Stimulated activated naive CD8-positive, alpha-beta T cell treated with anti-CD3 and anti-CD28 coated beads, Interleukin-15, Interleukin-2, amounts not matched to agents 100 U/mL and 50 U/mL, for 24 hours (primary cell): ENCODE data around the gene HSPA6.
"Not testable (repeated sequence)": the region's sequence is repeated elsewhere in the genome, so short reads cannot be mapped to it uniquely, and the experiment has no call there.

Experiments used
- ATAC-seq: fragments of 150-1000 bp; cut with Tn5 transposase; one replicate; pipeline ENCODE4 v1.10.0; 2021
- DNase-seq: peaks from one replicate; pipeline ENCODE4 v3.0.0; 2021

HSPA6 gene

DNA sequence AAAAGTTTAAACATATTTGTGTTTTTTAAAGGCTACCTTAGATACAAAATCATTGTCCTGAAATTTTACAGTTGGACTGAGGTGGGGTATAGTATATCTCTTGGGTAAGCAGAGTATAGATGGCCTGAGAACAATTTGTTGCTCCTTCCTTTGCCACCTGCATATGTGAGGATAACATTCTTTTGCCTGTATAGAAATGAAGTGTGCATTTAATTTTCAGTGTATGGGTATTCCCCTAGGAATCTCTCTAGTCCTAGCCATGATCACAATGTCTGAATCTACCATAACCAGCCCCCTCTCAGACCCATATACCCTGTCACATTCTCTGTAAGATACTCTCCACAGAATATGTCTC lies 21.0 kb upstream of the HSPA6 start:
- ATAC-seq, result no peak
- no peak for DNase-seq

DNA sequence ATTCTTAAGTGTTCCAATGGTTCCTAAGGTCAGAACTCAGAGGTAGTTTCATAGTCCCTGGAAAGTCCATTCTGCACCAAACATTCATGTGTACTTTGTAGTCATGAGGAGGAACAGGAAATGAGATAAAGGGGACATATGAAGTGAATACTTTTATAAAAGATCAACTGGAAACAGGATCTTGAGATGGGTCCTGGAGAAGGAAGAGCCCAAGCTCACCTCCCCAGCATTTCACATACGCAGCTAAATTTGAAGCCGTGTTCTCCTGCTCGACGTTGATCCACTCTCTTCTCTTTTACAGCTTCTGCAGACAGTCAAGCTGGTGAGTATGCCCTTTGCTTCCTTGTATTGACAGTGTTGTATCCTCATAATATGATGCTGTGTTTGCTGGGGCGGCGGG lies 18.7 kb upstream of the HSPA6 start:
- DNase-seq (no peak), ATAC-seq (no peak)

DNA sequence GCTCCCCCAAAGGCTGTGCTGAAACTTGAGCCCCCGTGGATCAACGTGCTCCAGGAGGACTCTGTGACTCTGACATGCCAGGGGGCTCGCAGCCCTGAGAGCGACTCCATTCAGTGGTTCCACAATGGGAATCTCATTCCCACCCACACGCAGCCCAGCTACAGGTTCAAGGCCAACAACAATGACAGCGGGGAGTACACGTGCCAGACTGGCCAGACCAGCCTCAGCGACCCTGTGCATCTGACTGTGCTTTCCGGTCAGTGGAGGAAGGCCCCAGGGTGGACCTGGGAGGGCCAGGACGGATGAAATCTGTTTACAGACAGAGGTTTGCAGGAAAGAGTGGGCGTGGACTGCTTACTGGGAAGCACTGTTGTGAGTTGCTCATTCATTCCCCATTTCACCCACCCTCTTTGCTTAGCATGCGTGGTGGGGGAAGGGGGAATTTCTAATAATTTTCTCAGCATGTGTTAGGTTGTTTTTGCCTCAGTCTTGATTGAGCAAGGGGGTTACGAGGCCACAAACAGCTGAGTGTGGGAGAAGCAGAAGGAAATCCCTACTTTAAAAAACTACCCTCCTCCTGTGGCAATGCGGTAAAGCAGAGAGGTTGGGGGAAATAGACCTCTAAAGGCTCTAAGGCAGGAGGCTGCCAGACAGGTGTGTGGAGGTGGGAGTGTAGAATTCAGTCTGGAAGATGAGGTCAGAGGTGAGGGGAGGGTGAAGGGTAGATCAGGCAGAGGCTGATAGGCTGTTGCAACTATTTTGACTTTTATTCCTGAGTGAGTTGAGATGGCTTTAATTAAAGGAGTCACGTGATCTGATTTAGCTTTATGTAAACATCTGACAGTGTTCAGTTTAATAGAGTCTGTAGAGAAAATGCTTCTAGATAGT lies 17.8 kb upstream of the HSPA6 start:
- ATAC-seq (peak; percentile 37), DNase-seq (no peak)

DNA sequence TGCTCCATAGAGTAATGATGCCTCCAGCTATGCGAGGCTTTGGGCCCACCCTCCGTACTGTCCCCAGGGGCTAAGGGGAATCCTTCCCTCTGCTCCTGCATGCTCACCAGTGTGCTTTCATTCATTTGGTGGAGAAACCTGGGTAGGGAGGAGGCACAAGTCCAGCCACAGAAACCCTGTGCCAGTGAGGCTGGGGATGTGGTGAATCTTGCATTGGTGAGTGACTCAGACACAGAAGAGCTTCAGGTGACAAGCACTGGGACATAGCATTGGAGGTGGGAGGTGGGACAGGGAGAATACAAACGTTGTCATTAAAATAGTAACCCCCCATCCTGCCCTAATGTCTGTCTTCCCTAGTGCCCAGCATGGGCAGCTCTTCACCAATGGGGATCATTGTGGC lies 13.9 kb upstream of the HSPA6 start:
- ATAC-seq, result no peak
- no peak for DNase-seq

DNA sequence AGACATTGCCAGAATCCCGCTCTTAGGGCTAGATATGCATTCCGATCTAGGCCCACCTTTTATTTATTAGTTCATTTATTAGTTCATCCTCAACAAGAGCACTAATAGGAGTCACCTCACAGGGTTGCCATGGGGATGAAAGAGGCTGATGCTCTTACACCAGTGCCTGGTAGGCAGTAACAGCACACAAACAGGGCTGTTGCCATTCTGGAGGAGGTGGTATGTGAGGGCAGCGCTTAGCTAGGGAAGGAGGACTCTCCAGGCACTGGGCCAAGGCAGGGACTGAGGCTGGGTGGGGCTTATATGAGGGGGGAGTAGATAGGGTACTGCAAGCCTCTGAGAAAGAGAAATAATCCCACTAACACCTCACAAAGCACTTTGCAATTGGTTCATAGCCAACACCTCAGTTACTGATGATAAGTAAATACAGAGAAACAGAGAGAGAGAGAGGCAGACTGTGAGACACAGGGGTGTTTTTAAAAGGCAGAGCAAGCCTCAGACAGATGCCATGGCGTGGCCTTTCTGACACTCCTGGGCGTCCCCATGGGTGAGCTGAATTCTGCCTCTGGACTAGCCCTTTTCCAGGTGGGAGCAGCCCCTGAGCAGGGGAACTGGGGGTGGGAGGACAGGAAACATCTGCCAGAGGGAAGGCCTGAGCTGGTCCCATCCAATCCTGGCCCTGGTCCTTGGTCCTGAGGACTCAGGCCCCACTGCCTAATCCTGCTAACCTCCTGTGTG lies 13.2 kb upstream of the HSPA6 start:
- DNase-seq (no peak), ATAC-seq (no peak)

DNA sequence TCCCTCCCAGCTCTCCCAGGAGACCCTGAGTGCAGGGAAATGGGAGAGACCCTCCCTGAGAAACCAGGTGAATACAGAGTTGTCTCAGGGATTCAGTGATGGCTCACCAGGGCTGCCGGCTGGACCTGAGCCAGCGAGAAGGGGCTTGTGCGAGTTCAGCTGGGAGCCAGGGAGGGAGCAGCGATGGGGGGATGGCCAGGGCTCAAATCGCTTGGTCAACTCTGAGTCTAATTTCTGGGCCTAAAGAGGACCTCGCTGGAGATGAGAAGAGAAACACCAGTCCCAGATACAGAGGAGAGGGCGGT lies 12.6 kb upstream of the HSPA6 start:
- DNase-seq (no peak), ATAC-seq (no peak)

DNA sequence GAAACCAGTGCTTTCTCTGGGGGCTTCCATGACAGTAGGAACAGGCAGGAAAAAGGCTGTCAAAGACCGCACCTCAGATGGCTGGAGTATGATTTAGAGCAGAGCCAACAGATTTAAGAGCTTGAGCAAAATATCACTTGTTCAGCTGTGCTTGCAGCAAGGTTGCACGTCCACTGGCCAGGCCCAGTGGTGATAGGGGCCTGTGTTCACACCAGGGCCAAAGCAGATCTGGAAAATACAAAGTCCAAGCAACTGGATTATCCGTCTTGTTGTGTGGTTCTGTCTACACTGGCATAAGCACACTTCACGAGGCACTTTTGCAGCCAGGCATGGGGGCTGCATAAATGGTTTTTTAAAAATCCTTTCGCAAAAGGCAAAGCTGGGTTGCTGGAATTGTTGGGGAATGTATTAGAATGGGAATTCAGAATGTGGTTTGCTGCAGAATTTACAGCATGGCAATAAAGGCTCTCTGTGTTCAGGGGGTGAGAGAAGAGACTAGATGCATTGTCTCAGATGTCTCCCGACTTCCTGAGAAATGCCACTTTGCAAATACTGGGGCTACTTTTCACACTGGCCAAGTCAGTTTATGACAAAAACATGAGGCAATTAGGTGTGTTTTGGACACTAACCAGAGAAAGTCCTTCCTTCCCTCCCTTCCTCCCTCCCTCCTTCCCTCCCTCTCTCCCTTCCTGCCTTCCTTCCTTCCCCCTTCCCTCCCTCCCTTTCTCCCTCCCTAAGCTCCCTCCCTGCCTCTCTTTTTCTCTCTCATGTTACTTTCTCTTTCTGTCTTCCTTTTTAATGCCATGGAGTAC lies 11.5 kb upstream of the HSPA6 start:
- ATAC-seq, DNase-seq: not testable (repeated sequence)

DNA sequence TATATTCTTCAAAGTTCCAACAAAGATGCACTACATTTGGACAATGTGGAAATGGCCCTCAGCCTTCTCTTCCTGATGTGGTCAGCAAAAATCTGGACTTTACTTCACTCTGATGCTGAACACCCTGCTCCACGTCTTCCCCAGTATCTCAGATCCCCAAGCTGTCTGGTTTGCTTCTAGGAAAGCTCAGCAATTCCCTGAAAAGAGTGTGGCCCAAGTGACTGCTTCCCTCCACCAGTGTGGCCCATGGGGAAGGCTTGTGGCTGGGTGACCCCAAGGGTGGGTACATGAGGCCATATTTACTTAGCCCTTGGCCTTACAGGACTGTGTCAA lies 10.9 kb upstream of the HSPA6 start:
- DNase-seq, ATAC-seq: not testable (repeated sequence)

DNA sequence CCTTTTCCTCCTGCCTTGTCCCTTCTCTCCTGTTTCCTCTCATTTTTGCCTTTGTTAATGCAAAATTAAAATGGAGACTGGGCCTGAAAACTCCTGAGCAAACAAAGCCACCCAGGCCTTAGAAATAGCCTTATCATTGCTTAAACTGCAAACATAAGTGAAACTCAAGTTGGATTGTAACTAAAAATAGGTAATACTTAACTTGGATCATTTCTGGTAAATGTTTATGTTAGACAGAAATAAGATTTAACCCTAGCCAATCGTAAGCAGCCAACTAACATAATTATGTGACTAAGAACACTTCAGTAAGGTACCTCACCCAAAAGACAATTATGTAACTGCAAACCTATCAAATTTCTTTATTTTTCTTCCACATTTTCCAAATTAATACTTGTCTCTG lies 10.4 kb upstream of the HSPA6 start:
- not testable (repeated sequence) for DNase-seq, ATAC-seq

DNA sequence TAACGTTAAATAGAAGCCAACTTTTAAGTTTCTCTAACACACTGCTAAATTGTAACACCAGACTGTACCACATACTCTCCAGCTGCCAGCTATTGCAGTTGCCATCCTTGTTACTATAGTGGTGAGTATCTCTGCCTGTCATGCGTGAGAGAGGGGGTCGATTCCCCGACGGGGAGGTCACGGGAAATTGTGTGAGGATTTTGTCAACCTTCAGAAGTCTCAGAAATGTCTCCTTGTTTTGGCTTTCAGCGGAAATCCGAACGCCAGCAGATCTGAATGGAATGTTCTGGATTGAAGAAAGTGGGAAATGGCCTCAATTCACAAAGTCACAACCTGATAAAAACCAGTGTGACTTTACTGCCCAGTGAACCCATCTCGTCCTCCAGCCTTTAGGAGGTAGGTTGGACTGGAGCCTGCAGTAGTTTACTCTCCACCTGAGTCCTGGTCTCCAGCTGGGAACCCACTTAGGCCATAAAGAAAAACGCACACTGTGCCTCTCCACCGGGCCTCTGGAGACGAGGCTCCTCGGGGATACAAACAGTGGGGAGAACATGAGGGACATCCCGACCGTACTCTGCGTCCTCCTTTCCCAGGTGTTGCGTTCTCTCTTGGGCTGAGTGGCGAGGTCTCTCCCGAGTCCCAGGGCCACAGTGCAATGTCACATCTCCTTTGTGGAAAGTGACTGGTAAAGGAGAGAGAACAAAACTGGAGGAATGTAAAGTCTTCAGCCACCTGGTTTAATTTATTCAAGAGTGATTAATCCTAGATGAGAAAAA lies 1.1 kb upstream of the HSPA6 start:
- not testable (repeated sequence) for DNase-seq, ATAC-seq

DNA sequence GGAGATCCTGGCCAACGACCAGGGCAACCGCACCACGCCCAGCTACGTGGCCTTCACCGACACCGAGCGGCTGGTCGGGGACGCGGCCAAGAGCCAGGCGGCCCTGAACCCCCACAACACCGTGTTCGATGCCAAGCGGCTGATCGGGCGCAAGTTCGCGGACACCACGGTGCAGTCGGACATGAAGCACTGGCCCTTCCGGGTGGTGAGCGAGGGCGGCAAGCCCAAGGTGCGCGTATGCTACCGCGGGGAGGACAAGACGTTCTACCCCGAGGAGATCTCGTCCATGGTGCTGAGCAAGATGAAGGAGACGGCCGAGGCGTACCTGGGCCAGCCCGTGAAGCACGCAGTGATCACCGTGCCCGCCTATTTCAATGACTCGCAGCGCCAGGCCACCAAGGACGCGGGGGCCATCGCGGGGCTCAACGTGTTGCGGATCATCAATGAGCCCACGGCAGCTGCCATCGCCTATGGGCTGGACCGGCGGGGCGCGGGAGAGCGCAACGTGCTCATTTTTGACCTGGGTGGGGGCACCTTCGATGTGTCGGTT lies 477 bp downstream of the HSPA6 start:
- peak; percentile 8 for ATAC-seq
- DNase-seq, result not testable (repeated sequence)

DNA sequence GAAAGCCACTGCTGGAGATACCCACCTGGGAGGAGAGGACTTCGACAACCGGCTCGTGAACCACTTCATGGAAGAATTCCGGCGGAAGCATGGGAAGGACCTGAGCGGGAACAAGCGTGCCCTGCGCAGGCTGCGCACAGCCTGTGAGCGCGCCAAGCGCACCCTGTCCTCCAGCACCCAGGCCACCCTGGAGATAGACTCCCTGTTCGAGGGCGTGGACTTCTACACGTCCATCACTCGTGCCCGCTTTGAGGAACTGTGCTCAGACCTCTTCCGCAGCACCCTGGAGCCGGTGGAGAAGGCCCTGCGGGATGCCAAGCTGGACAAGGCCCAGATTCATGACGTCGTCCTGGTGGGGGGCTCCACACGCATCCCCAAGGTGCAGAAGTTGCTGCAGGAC lies 981 bp downstream of the HSPA6 start:
- not testable (repeated sequence) for ATAC-seq, DNase-seq

DNA sequence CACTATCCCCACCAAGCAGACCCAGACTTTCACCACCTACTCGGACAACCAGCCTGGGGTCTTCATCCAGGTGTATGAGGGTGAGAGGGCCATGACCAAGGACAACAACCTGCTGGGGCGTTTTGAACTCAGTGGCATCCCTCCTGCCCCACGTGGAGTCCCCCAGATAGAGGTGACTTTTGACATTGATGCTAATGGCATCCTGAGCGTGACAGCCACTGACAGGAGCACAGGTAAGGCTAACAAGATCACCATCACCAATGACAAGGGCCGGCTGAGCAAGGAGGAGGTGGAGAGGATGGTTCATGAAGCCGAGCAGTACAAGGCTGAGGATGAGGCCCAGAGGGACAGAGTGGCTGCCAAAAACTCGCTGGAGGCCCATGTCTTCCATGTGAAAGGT lies 1.6 kb downstream of the HSPA6 start:
- not testable (repeated sequence) for ATAC-seq

DNA sequence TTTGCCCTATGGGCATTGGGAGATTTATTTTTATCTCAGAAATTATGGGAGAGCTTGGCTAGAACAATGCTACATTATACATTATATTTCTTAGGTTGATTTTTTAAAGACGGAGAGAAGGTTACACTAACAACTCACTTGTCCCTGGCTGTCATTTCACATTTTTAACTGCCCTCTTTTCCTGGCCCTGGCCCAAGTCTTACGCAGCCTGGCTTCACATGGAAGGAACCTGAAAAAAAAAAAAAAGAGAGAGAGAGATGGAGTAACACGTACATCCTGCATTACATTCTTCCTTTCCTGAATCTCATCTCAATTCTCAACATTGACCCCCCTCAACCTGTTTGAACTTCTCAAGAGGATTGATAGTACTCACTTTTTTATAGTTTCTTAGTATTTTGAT lies 4.2 kb downstream of the HSPA6 start:
- DNase-seq, ATAC-seq: not testable (repeated sequence)

More for the DNA sequence above, 1.6 kb downstream of the HSPA6 start:
- DNase-seq, result not testable (repeated sequence)

DNA sequence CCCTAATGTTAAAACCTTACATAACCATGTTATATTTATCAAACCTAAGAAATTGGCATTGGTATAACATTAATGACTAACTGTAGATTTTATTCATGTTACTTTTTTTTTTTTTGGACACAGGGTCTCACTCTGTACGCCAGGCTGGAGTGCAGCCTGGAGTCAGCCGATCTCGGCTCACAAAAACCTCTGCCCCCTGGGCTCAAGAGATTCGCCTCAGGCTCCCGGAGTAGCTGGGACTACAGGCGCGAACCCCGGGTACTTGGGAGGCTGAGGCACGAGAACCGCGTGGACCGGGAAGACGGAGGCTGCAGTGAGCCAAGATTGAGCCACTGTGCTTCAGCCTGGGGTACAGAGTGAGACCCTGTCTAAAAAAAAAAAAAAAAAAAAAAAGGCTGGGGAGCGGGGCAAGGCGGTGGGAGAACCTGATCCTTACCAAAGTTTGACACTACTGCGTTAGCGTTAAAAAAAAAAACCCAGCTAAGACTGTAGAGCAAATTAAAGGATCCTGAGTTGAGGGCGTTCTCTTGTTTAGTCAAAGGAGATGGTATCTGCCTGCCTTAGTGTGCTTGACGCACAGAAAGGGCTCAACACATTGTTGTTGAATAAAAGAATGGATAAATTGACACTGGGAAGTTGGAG lies 5.2 kb downstream of the HSPA6 start:
- not testable (repeated sequence) for ATAC-seq, DNase-seq

DNA sequence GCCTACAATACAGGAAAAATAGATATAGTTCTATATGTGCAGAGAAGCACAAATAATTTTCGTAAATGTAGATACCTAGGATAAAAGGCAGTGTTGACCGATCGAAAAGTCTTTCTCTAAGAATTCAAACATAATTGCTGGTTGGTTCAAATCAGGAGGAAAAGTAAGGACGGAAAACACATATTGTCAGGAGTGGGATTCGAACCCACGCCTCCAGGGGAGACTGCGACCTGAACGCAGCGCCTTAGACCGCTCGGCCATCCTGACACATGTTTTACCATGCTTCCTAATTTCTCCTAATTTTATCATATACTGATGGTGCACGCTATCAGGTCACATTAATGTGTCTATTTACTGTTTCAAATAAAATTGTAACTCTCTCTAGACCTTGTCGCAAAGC lies 5.8 kb downstream of the HSPA6 start:
- peak; percentile 56 for ATAC-seq
- DNase-seq, result peak; percentile 71

DNA sequence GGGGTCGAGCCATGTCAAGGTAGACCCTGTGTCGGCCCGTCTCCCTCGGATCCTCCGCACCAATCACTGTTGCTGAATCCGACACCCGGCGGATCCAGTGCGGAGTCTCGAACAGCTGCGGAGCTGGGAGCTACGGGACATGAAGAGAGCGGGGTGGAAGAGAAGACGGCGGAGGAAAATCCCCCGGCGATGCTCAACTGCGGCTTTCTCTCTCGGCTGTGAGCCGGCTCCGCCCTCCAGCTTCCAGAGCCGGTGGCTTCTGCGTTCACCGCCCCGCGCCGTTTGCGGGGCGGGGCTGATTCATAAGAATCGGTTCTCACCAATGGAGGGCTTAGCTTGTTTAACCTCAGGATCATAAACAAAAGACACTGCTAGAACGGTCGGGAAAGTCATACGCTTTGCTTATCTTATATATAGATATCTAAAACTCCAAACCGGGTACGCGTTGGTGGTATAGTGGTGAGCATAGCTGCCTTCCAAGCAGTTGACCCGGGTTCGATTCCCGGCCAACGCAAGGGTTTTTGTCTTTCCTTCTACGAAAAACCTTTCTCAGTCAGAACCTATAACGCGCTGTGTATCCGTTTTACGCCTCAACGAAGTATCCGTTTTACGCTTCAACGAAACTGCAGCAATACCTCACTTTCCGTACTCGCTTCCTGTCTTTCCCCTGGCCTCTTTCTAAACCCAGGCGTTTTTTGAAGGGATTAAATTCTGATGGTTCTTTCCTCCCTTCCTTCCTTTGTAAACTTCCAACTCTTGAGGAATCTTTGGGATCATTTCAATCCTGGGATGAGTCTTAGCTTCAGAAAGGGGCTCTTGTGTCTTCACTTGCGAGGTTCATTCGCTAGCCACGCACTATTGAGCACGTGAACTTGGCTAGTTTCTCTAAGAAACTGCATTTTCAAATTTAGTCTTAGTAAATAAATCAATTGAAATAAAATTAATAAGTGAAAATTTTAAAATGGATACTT lies 6.6 kb downstream of the HSPA6 start:
- DNase-seq, result peak; percentile 86
- ATAC-seq, result peak; percentile 92

DNA sequence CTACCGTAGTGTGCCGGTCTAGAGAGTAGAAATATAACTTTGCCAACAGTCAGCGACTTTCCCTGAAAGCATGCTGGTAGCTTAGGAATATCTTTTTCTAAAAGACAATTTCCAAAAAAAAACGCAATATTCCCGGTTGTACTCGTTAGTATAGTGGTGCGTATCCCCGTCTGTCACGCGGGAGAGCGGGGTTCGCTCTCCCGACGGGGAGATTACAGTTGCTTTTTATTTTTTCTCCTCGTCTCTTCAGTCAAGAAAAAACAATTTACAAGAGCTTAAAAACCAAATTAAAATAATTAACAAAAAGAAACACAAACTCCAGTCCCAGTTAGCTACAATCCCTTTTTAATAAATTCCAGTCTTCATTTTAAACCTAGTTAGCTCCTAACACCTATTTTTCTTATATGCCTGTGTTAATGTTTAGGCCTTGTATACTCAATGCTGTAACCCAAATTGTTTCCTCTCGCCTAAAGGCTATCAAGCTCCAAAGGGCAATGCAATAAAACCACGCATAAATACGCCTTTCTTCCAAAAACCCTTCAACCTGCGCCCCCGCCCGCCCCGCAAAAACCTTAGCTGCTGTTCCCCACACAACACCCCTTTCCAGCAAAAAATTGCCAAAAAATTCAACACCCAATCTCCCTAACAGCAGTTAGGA lies 7.8 kb downstream of the HSPA6 start:
- DNase-seq (no peak), ATAC-seq (no peak)
